T-helper 1 cell treated with Interleukin-12 subunit alpha and Interleukin-12 subunit beta and Interleukin-4 antibody, amounts not matched to agents 30 ng/mL and 1 ng/mL, for 36 hours (primary cell): ENCODE measurements around the gene SLC17A7. TPM values are rescaled to one million over a fixed set of nuclear protein-coding genes. Genes with fewer than 3 reads are reported as not detected.

Experiments used
- intact Hi-C: fragments of 100-400 bp; cut with micrococcal nuclease; formaldehyde crosslinking; loops from one replicate; pipeline ENCODE4 v1.15.1; 2024
- total RNA-seq: library from RNA; stranded (reverse); gene quantifications from 2 replicates; pipeline ENCODE4 v1.2.3, GENCODE V29; 2022

Gene SLC17A7
- total RNA-seq, 1 donor from 2014 or later = 0.07 TPM

DNA sequence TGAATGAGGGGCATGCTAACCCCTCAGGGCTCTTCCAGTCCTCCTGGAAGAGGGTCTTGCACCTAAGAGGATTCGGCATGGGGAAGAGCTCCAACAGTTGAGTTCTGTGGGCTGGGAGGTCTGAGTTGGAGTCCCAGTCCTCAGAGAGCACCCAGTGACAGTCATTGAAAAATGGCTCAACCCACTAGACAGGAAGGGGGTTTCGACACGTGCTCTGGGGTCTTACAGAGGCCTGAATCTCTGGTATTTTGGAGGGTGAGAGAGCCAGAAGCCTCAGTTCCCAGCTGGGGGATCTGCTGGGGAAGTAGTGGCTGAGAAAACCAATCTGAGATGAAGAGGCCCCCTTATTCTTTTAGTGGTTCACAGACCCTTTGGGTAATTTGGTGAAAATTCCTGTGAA, 27.1 kb downstream of the SLC17A7 start:
- intact Hi-C loops = no loop called here

DNA sequence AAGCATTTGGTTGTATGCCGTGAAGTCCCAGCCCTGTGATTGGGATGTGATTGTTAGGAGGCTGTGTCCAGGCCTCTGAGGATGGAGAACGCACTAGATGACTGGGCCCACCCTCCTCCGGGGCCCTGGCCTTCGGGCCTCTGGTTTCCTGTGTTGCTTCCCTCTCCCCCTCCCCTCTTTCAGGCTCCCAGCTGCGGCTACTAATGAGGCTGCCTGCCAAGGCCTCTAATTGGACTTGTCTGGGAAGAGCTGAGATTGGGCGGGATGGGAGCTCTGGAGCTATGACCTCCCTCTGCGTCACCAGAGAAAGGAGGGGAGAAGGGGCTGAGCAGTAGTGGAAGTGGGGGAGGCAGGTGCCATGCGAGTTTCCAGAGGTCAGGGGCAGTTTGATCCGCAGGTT, 28.0 kb downstream of the SLC17A7 start:
- intact Hi-C loops = no loop called here

DNA sequence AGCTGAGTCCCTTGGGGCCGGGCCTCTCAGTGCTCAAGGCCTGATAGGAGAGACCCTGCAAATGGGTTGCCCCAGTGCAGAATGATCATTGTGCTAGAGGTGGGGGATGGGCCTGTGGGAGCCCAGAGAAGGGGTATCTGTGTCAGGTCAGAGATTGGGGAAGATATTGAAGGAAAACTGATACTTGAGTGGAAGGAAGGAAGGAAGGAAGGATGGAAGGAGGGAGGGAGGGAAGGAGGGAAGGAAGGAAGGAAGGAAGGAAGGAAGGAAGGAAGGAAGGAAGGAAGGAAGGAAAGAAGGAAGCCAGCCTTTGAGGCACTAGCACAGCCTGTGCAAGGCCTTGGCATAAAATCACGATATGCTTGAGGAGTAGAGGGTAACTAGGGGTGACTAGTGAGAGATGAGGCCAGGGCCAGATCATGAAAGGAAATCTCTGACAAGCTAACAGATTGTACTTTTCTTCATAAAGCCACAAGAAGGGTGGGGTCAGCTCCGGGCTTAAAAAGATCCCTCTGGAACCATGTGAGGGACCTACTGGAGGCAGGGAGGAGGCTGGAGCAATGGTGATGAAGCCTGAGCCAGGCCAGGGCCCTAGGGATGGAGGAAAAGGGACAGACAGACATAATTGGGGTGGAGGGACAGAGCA, 29.5 kb downstream of the SLC17A7 start:
- intact Hi-C loops = no loop called here

DNA sequence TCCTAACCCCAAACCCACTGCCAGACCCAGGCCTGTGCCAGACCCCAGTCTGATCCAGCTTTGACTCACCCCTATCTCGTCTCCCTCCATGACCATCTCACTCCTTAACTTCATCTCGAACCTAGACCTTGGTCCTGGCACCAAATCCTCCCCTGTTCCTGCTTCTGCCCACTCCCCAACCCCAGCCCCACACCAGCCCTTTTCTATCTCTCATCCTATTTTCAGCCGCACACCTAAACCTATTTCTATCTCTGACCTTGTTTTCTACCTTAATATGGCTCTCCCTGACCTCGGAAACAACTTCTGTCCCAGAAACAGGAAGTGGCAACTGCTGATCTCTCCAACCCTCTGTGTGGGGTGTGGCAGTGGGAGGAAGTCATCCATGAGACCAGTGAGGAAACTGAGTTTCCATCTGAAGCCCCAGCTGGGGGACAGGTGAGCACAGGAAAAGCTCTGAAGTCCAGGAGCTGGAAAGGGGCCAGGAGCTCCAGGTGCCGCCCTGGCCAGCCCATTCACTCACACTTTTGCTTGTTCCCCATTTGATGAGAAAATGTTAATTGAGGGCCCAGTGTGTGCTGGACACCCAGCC, 31.8 kb downstream of the SLC17A7 start:
- intact Hi-C loops = loop anchor here (1.0 to 2.0 kb wide), 2 partner anchors 13 to 17 kb away; partner anchors contain the start of gene PTH2

DNA sequence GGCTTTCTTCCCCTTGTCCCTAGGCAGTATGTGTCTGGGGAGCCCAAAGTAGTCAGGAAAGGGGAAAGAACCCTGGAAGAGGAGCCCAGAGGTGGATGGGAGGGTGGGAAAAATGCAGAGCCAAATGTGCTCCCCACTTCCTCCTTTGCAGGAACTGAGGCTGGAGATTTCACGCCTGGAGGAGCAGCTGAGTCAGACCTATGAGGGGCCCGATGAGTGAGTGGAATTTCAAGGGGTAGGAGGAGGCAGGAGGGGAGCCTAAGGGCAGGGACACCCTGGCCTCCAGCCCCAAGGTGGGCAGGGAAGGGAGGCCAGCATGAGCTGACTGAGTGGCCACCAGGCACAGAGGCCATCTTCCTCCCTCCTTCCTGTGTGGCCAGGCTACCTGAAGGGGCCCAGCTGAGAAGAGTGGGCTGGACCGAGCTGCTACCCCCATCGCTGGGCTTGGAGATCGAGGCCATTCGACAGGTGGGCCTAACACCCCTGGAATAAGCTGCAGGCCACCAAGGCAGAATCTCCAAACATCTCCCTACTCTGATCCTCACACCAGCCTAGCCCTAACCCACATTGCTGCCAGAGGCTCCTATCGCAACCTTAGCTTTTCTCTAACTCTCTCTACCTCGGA, 32.4 kb downstream of the SLC17A7 start:
- intact Hi-C loops = loop anchor here (1.0 to 2.0 kb wide), 2 partner anchors 14 to 17 kb away; partner anchors contain the start of gene PTH2

DNA sequence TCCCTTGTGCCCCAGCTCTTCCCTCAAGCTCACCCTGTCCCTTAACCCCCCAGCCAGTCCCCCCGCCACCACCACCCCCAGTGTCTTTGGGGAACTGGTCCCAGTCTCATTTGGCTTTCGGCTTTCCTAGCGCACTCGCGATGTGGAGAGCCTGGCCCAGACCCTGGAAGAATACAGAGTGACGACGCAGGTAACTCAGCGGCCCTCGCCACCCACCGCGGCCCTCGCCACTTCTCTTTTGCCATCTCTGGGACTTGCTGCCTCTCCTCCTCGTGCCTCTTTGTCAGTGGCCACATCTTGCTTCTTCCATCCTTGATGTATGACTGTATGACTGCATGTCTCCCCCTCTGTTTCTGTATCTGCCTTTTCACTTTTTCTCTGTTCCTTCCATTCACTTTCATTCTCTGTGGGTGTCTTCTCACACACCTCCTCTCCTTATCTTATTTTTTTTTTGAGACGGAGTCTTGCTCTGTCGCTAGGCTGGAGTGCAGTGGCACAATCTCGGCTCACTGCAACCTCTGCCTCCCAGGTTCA, 33.8 kb downstream of the SLC17A7 start:
- intact Hi-C loops = loop anchor here (1.0 to 2.0 kb wide), 2 partner anchors 15 to 19 kb away; partner anchors contain the start of gene PTH2

DNA sequence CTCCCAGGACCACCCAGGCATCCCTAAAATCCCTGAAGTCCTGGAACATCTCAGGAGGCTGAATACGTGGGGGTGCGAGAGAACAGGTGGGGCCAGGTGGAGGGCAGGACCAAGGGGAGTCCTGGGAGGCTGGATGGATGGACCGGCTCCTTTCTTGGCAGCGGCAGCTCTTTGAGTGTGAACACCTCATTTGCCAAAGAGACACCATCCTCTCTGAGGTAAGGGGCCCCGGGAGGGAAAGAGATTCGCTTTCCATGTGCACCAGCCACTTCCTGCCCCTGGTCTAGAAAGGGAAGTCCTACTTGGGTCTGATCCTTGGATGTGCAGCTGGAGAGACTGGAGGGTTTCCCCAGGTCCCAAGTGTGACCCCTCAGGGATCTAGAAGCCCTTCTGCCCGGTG, 34.2 kb downstream of the SLC17A7 start:
- intact Hi-C loops = loop anchor here (1.0 kb wide), 1 partner anchor 19 kb away; no protein-coding TSS in a partner anchor

DNA sequence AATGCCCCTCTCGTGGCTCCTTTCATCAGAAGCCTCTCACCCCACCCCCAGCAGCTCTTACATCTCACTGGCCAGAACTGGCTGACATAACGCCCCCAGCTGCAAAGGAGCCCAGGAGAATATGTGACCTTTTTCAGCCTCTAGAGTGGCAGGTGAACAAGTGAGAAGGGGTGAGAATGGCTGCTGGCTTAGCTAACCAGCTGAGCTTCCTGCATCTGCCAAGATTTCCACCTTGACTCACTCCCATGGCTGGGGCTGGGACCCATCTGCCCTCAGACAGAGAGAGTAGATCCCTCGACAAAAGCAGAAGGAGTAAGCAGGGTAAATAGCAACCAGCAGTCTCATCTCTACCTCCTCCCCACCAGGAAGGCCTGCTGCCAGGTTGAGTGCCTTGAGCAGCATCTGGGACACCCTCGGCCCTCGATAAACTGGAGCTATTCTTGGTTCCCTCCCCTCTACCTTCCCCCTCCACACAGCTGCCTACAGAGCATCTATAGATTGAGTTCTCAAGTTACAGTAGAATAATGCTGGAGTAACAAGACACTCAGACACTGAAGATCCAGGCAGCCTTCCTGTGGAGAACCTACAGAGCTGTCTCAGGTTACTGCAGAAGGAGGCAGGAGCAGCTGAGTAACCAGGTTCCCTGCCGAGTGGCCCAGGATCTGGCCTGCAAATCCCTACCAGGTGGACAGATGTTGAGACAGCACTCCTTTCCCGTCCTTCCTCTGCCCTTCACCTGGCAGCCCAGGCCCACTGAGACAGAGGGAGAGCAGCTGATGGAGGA, 37.7 kb downstream of the SLC17A7 start:
- intact Hi-C loops = no loop called here

DNA sequence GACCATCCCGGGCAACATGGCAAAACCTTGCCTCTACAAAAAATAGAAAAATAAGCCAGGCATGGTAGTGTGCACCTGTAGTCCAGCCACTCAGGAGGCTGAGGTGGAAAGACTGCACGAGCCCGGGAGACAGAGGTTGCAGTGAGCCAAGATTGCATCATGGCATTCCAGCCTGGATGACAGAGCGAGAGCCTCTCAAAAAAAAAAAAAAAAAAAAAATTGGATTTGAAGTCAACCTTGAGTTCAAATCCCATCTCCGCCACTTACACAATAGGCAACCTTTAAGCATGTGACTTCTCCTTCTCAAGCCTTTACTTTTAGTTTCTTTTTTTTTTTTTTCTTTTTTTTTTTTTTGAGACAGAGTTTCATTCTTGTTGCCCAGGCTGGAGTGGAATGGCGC, 41.3 kb downstream of the SLC17A7 start:
- intact Hi-C loops = no loop called here

DNA sequence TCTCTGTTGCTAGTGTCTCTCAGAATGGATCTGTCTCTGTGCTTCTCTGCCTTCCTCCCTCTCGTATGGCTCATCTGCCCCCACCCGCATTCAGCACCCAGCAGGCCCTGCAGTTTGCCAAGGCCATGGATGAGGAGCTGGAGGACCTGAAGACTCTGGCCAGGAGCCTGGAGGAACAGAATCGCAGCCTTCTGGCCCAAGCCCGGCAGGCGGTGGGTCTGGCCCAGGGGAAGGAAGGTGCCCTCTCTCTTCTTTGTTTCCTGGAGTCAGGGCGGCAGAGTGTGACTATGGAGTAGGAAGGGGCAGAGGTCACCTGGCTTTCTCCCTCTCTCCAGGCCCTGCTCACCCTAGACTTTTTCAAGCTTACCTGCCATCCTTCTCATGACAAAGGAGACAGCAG, 42.4 kb downstream of the SLC17A7 start:
- intact Hi-C loops = no loop called here

DNA sequence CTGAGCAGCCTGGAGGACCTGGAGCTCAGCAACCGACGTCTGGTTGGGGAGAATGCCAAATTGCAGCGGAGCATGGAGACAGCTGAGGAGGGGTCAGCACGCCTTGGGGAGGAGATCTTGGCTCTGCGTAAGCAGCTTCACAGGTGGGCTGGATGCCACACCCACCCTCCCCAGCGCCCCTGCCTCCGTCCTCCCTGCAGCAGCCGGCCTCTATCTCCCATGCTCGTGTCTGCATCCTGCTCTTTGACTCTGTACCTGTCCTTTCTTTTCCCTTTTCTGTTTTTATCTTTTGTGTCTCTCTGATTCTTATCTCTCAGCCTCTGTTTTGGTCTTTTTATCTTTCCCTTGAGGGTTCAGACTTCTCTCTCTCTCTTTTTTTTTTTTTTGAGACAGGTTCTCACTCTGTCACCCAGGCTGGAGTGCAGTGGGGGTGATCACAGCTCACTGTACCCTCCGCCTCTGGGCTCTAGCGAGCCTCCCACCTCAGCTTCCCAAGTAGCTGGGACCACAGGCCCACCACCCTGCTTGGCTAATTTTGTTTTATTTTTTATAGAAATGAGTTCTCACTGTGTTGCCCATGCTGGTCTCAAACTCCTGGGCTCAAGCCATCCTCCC, 43.2 kb downstream of the SLC17A7 start:
- intact Hi-C loops = no loop called here

DNA sequence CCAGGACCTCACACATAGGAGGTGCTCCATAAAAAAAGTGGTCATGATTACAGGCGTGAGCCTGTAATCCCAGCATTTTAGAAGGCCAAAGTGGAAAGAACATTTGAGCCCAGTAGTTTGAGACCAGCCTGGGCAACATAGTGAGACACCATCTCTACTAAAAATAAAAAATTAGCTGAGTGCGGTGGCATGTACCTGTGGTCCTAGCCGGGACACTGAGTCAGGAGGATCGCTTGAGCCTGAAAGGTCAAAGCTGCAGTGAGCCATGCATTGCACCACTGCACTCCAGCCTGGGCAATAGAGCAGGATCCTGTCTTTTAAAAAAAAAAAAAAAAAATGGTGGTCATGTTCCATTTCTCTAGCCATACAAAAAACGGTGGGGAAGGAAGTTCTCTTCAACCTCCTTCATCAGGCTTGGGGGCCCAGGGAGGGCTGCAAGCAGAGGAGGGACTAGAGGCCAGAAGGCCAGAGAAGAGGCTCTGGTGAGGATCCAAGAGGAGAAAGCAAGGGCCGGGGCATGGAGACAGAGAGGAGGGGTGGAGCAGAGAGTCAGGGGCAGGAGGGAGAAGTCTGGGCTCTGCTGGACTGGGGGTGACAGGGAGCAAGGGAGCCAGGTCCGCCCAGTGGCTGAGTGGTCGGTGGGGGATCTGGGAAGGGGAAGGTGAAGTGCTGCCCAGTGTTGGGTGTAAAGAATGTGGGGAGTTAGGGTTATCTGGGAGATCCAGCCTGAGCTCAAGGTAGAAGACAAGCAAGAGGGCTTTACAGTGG, 44.4 kb downstream of the SLC17A7 start:
- intact Hi-C loops = no loop called here

DNA sequence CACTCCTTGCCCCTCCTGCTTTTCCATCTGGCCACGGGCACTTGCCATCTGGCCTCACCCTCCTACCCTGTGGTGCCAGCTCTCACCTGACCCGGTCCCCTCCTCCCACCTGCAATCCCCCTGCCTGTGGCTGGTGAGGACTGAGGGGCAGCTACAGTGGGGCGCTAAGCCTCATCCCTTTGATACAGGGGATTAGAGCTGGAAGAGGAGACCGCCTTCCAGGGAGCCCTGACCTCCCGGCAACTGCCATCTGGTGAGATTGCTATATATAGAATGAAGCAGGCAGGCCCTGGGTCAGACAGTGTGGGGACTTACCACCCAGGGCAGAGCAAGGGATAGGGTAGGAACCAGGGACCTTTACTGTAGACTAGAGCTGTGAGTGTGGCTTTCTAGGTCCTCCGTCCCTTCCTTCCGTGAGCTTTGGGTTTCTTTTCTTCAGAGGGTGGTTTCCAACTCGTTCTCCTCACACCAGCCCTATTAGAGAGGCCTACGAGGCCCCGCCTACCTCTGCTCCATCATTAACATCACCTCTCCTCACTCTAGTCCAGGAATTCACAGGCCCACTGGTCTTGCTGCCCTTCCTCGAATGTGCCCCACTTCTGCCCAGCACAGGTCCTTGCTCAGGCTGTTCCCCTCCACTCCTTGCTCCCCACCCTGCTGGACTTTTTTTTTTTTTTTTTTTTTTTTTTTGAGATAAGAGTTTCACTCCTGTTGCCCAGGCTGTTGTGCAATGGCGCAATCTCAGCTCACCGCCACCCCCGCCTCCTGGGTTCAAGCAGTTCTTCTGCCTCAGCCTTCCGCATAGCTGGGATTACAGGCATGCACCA, 45.5 kb downstream of the SLC17A7 start:
- intact Hi-C loops = no loop called here

DNA sequence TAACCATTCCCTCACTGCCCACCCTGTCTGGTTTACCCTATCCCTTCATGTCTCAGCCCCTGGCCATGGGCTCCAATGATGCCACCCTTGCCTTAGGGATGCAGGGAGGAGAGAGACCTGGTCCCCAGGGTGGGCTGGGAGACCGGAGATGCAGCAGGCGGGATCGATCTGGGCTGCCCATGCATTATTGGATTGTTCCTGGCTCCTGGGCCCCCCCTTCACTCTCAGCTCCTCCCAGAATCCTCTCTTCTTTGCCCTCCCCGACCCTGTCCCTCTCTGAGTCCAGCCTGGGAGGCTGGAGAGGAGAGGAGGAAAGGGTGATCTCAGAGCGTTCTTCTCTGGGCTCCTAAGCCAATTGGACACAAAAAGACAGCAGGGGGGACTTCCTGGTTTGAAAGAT, 47.4 kb downstream of the SLC17A7 start:
- intact Hi-C loops = loop anchor here (2.0 kb wide), 2 partner anchors 29 to 31 kb away; partner anchors contain the start of genes DKKL1, PTH2 and TEAD2

DNA sequence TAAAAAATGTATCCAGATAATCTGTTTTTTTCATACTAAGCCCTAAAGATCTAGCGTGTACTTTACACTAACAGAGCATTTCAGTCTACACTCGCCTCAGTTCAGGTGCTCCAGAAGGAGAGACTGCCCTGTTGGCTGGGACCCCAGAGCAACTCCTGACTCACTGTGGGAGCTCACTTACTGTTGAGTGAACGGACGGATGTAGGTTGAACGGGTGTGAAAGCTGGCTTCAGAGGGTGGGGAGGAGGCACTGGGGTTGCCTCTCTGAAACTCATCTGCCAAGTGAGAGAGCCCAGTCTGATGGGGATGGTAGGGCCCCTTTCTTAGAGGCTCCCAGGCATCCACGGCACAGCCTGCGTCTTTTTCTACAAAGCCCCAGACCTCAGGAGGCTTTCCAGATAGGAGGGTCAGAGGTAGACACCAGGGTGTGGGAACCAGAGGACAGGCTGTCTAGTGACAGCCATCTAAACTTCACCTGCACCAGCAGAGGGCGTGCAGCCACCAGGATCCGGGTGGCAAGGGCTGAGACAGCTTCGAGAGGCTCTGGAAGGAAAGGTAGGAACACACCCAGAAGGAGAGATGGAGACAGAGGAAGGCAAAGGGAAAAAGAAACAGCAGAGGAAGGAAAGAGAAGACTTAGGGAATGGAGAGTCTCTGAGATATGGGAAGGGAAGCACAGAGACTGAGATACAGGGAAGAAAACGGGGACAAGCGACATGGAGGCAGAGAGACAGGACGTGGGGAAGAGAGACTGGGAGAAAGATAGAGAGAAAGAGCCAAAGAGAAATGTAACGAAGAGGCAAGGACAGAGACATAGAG, 49.5 kb downstream of the SLC17A7 start:
- intact Hi-C loops = loop anchor here (1.0 to 2.0 kb wide), 9 partner anchors 18 to 289 kb away; partner anchors contain the start of genes DKKL1, PTH2 and TEAD2

DNA sequence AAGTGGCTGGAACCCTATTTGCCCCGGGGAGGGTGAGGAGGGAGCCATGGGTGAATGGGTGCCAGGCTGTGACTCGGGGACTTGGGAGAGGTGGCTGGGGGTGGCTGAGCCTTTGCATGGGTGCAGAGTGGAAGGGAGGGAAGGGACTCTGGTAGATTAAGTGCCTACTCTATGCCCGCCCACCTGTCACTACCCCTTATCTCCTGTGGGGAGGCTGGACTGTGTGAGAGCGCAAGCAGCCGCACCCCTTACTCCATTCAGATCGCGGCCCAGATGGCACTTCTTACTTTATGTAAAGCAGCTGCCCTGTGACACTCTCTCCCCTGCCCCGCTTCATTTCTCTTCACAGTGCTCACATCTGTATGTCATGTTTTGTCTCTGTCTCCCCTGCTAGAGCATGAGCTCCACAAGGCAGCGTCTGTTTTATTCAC, 50.4 kb downstream of the SLC17A7 start:
- intact Hi-C loops = loop anchor here (1.0 kb wide), 1 partner anchor 79 kb away; no protein-coding TSS in a partner anchor

DNA sequence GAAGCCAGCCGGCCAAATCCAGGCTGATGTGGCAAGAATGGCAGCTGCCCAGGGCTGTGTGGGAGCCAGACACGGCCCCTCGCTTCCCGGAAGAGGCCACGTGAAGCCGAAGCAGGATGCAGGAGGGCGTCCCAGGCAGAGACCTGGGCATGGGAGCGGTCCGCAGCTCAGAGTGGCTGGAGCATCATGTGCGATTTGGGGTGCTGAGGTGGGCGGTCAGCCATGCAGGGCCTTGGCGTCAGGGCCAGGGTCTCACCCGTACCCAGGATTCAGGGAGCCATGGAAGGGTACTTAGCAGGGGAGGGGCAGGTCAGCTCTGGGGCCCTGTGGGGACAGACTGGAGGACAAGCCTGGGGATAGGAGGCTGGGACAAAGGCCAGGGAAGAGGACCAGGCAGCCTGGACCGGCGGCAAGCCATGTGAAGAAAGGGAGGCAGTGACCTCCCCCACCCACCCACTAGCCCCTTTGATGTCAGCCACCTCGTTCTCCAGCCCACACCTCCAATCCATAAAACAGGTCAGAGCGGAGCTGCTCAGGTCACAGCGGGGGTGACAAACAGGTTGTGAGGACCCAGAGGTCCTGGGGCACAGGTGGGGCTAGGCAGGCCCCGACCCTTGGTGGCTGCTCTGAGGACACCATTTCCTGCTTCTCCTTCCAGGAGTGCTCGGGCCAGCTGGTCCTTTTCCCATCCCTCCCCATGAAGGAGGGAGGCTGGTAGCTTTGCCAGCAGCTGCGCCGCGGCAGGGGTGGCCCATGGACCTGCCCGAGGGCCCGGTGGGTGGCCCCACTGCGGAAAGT, 51.0 kb downstream of the SLC17A7 start:
- intact Hi-C loops = no loop called here
